HL-60/S4 treated with phorbol 12-myristate 13-acetate at 8.2 ng/mL for 4 days and 3 days (cell line): Measurements from ENCODE around the gene C3orf62.

ENCODE experiments used
- in situ Hi-C: fragments of 300-500 bp; cut with MboI; formaldehyde crosslinking; loops from 2 replicates; pipeline ENCODE4 v1.15.0; 2022; ENCODE audit warnings: low sequenced_read_pairs

Gene C3orf62

GRCh38 chr3:49276475-49277382 is at the start of gene C3orf62:
Gene C3orf62, minus strand, starts transcription at chr3:49277232. Its CDS starts 360 bp downstream, at chr3:49276872.
- in situ Hi-C loops: no loop called here

GRCh38 chr3:49324768-49325167 is 47.7 kb upstream of the C3orf62 start:
- in situ Hi-C loops: no loop called here

- in situ Hi-C loops: no loop called here
Measured at GRCh38 chr3:49316696-49317457, 39.8 kb upstream of the C3orf62 start.

GRCh38 chr3:49313896-49314688 is 37.1 kb upstream of the C3orf62 start:
- in situ Hi-C loops: no loop called here

GRCh38 chr3:49311283-49311682 is 34.3 kb upstream of the C3orf62 start:
- in situ Hi-C loops: no loop called here

- in situ Hi-C loops: no loop called here
Measured at GRCh38 chr3:49310677-49311076, 33.6 kb upstream of the C3orf62 start.

- in situ Hi-C loops: no loop called here
Measured at GRCh38 chr3:49305608-49306007, 28.6 kb upstream of the C3orf62 start.

- in situ Hi-C loops: no loop called here
Measured at GRCh38 chr3:49302613-49303012, 25.6 kb upstream of the C3orf62 start.

GRCh38 chr3:49300595-49300994 is 23.6 kb upstream of the C3orf62 start:
- in situ Hi-C loops: no loop called here

- in situ Hi-C loops: no loop called here
Measured at GRCh38 chr3:49298511-49298910, 21.5 kb upstream of the C3orf62 start.

- in situ Hi-C loops: no loop called here
Measured at GRCh38 chr3:49296781-49297411, 19.9 kb upstream of the C3orf62 start.

GRCh38 chr3:49295489-49296058 is 18.5 kb upstream of the C3orf62 start:
- in situ Hi-C loops: no loop called here

GRCh38 chr3:49294343-49294742 is 17.3 kb upstream of the C3orf62 start:
- in situ Hi-C loops: no loop called here

GRCh38 chr3:49283997-49284396 is 7.0 kb upstream of the C3orf62 start:
- in situ Hi-C loops: no loop called here

- in situ Hi-C loops: no loop called here
Measured at GRCh38 chr3:49279376-49279775, 2.3 kb upstream of the C3orf62 start.

- in situ Hi-C loops: no loop called here
Measured at GRCh38 chr3:49278548-49278947, 1.5 kb upstream of the C3orf62 start.

- in situ Hi-C loops: no loop called here
Measured at GRCh38 chr3:49277383-49277775, 347 bp upstream of the C3orf62 start.

GRCh38 chr3:49273825-49274532 is 3.1 kb downstream of the C3orf62 start:
- in situ Hi-C loops: no loop called here

GRCh38 chr3:49271047-49271446 is 6.0 kb downstream of the C3orf62 start:
- in situ Hi-C loops: no loop called here

- in situ Hi-C loops: no loop called here
Measured at GRCh38 chr3:49270156-49270500, 6.9 kb downstream of the C3orf62 start.
